ENCODE results near the gene SLC2A9. TPM values are rescaled to one million over a fixed set of nuclear protein-coding genes. Genes with fewer than 3 reads are reported as not detected.

The SLC2A9 gene
- total and polyA plus RNA-seq, 2 of the 13 experiments (the other 11 are each of a cell fraction or from before 2014, with no cell fraction given) = 36.2 to 42.3 TPM

- Histone ChIP-seq H3K27me3 (ENCODE audit: control insufficient read depth in 1 of 2, insufficient read depth in 2 of 2, low read length in 2 of 2) (no peaks in the 10 kb centered on the region), H3K9me3 (ENCODE audit: low read length) (no peaks in the 10 kb centered on the region), H4K20me1 (ENCODE audit: insufficient read depth, low read length) (peaks cover 16% of the 10 kb centered on the region), H3K27ac (ENCODE audit: extremely low read length, insufficient read depth, low read length) (no peak overlapping the region), H3K4me2 (ENCODE audit: low read depth, low read length) (no peak overlapping the region), H3K4me3 (replicated peaks in 1 of 3; ENCODE audit: insufficient read depth in 1 of 3, low read depth in 2 of 3, low read length in 3 of 3) (no peak overlapping the region), H3K9ac (ENCODE audit: insufficient read depth, low read depth, low read length) (no peak overlapping the region), H3K4me1 (ENCODE audit: insufficient read depth, low read length) (peaks cover 99% of the 10 kb centered on the region), H2AFZ (ENCODE audit: low read length) (no peak overlapping the region), H3K36me3 (replicated peaks in 1 of 2; ENCODE audit: control insufficient read depth in 1 of 2, insufficient read depth in 2 of 2, low read length in 2 of 2) (peaks cover 17 to 59% of the 10 kb centered on the region in 2 experiments), H3K79me2 (ENCODE audit: insufficient read depth, low read length) (peaks cover 90% of the 10 kb centered on the region)
- CTCF ChIA-PET (ENCODE audit: low intra/inter-chr PET ratio, low total read pairs) = no interaction called here
- no peak for FAIRE-seq
- no peak for ATAC-seq
- intact Hi-C loops (cut with micrococcal nuclease; ENCODE audit: unreplicated experiment) (loop anchor here (5.0 kb wide), 1 partner anchor 112 kb away; no protein-coding TSS in a partner anchor), in situ Hi-C loops (cut with HindIII; ENCODE audit: extremely low pct_ligation_motif_present, low pct_unique_long_range_greater_than_20kb) (loop anchor here (10.0 kb wide), 1 partner anchor 305 kb away; no protein-coding TSS in a partner anchor)
- TF ChIP-seq ZFP36 (IDR thresholded peaks at IDR 0.05; ENCODE audit: borderline replicate concordance, low read depth, low read length, partially characterized antibody) (no peak), ZNF343 (CRISPR knock-in tag; IDR thresholded peaks at IDR 0.05) (no peak), MXI1 (IDR thresholded peaks at IDR 0.05; ENCODE audit: borderline replicate concordance, low read depth, low read length) (no peak), HNRNPL (IDR thresholded peaks at IDR 0.05; ENCODE audit: low read depth, low read length) (no peak), NBN (conservative IDR thresholded peaks at IDR 0.05) (no peak), TGIF2 (CRISPR knock-in tag; IDR thresholded peaks at IDR 0.05) (no peak), POGK (CRISPR knock-in tag; conservative IDR thresholded peaks at IDR 0.05) (no peak), ATF4 (CRISPR knock-in tag; IDR thresholded peaks at IDR 0.05) (no peak), ETV5 (CRISPR knock-in tag; IDR thresholded peaks at IDR 0.05; ENCODE audit: borderline replicate concordance) (no peak), ZNF121 (CRISPR knock-in tag; IDR thresholded peaks at IDR 0.05) (no peak)
- BruUV-seq (replicated peaks) = no TSS peak
- POLR2A ChIA-PET = no interaction called here
- 97% methylated on average over 3 of the region's 3 CpGs for WGBS (ENCODE audit: low lambda C conversion rate)
- no peak for DNase-seq (ENCODE audit: low spot score)
Measured at GRCh38 chr4:10009861-10010500, 11.3 kb downstream of the SLC2A9 start.

Measured in HepG2 (cell line).